Fibroblast of mammary gland (primary cell): Measurements from ENCODE around the gene MAGI1.
A peak's percentile ranks its signal among the peaks of the same experiment; 100 is the strongest.

Experiments used
- DNase-seq: peaks from one replicate; pipeline ENCODE4 v3.0.0-alpha.2; 2010; ENCODE audit warnings: low read depth
- H3K4me3 ChIP-seq: 2 replicates; pipeline ENCODE4 v1.5.1; 2011; ENCODE audit warnings: low read depth, mild to moderate bottlenecking, low read length, moderate library complexity; ENCODE audit not compliant: control insufficient read depth
- CTCF ChIP-seq: conservative IDR thresholded peaks from 2 replicates; pipeline ENCODE4 v1.5.1; 2011; ENCODE audit warnings: low read depth, low read length, inconsistent platforms; ENCODE audit not compliant: control insufficient read depth, insufficient read depth

Gene MAGI1

GRCh38 chr3:65650247-65650646, 388.5 kb downstream of the MAGI1 start:
- TF ChIP-seq CTCF, result no peak
- H3K4me3 ChIP-seq, result no peak overlapping the region
- DNase-seq, result no peak

- DNase-seq, result no peak
- no peak overlapping the region for H3K4me3 ChIP-seq
- TF ChIP-seq CTCF, result no peak
These were observed 391.3 kb downstream of the MAGI1 start for GRCh38 chr3:65647369-65647768.

GRCh38 chr3:65642883-65643282, 395.8 kb downstream of the MAGI1 start:
- H3K4me3 ChIP-seq, result no peak overlapping the region
- no peak for TF ChIP-seq CTCF
- peak; percentile 15 for DNase-seq

GRCh38 chr3:65641777-65642176, 396.9 kb downstream of the MAGI1 start:
- TF ChIP-seq CTCF, result no peak
- DNase-seq, result no peak
- no peak overlapping the region for H3K4me3 ChIP-seq

- TF ChIP-seq CTCF, result no peak
- H3K4me3 ChIP-seq, result no peak overlapping the region
- no peak for DNase-seq
These were observed 397.7 kb downstream of the MAGI1 start for GRCh38 chr3:65641045-65641444.

- DNase-seq, result no peak
- no peak overlapping the region for H3K4me3 ChIP-seq
- TF ChIP-seq CTCF, result no peak
These were observed 399.3 kb downstream of the MAGI1 start for GRCh38 chr3:65639444-65639843.

- no peak for DNase-seq
- TF ChIP-seq CTCF, result no peak
- no peak overlapping the region for H3K4me3 ChIP-seq
These were observed 400.4 kb downstream of the MAGI1 start for GRCh38 chr3:65638301-65638700.
